Gastroesophageal sphincter (tissue), 4 donors: ENCODE data around the gene IL1RAPL2. TPM values are rescaled to one million over a fixed set of nuclear protein-coding genes. Genes with fewer than 3 reads are reported as not detected.
"Not testable (repeated sequence)": the region's sequence is repeated elsewhere in the genome, so short reads cannot be mapped to it uniquely, and the experiment has no call there.

ENCODE experiments used
- ATAC-seq: fragments of 150-250 bp; one replicate; pipeline ENCODE4 v1.9.1; 2016; ENCODE audit warnings: mild to moderate bottlenecking, moderate library complexity
- H3K27ac ChIP-seq, 4 donors: fragments of 200-600 bp; sonication (generic) in 3 of 4; 1 replicate in 3 of 4; 2 replicates in 1 of 4; pipeline ENCODE4 v1.5.1; 2016 to 2019
- H3K27me3 ChIP-seq: fragments of 200-600 bp; sonication (generic); one replicate; pipeline ENCODE4 v1.5.1; 2019
- H3K36me3 ChIP-seq, 2 donors: fragments of 200-600 bp; sonication (generic); one replicate each; pipeline ENCODE4 v1.5.1; 2019; ENCODE audit warnings: control low read depth in 1 of 2
- H3K4me1 ChIP-seq, 3 donors: fragments of 200-600 bp; sonication (generic); 1 replicate in 2 of 3; 2 replicates in 1 of 3; pipeline ENCODE4 v1.5.1; 2016 to 2019; ENCODE audit warnings: control low read depth in 2 of 3
- H3K4me3 ChIP-seq, 2 donors: fragments of 200-600 bp; sonication (generic); one replicate each; pipeline ENCODE4 v1.5.1; 2019; ENCODE audit warnings: mild to moderate bottlenecking in 1 of 2, moderate library complexity in 1 of 2
- H3K9me3 ChIP-seq, 3 donors: fragments of 200-600 bp; sonication (generic); one replicate each; pipeline ENCODE4 v1.5.1; 2017 to 2019; ENCODE audit warnings: control low read depth in 2 of 3
- CTCF ChIP-seq, 4 experiments: fragments of 200-600 bp in 2 of 4; fragments of 450-650 bp in 2 of 4; sonication (generic) in 1 of 4; IDR thresholded peaks; one replicate each; pipeline ENCODE4 v1.5.1; 2017 to 2019; ENCODE audit warnings: antibody characterized with exemption in 4 of 4, mild to moderate bottlenecking in 2 of 4, moderate library complexity in 2 of 4
- EP300 ChIP-seq: sonication (generic); formaldehyde crosslinking; IDR thresholded peaks from one replicate; pipeline ENCODE4 v1.6.1; 2017; ENCODE audit warnings: antibody characterized with exemption, mild to moderate bottlenecking
- POLR2A ChIP-seq, 2 donors: fragments of 450-650 bp; IDR thresholded peaks; one replicate each; pipeline ENCODE4 v1.6.1; 2017; ENCODE audit warnings: antibody characterized with exemption in 2 of 2, mild to moderate bottlenecking in 2 of 2, moderate library complexity in 1 of 2
- POLR2AphosphoS5 ChIP-seq: sonication (generic); formaldehyde crosslinking; IDR thresholded peaks from one replicate; pipeline ENCODE4 v1.6.1; 2017; ENCODE audit warnings: antibody characterized with exemption
- WGBS, 2 donors: methylation state at CpG; one replicate each; pipeline ENCODE4 v1.1.5; 2018; ENCODE audit warnings: low coverage in 1 of 2; 5-methylcytosine and 5-hydroxymethylcytosine counted together
- total RNA-seq, 4 donors: library from RNA; depleted of rRNA; stranded (reverse); fragments of >200 nt; gene quantifications; one replicate each; pipeline ENCODE4 v1.1.0, GENCODE V29; 2016

Gene IL1RAPL2
- total RNA-seq, 4 donors from 2014 or later = 0.54 TPM; not detected in 2

- Histone ChIP-seq H3K27ac (no peak overlapping the region), H3K4me1 (no peaks in the 10 kb centered on the region), H3K36me3 (no peaks in the 10 kb centered on the region), H3K27me3 (no peaks in the 10 kb centered on the region), H3K9me3 (no peaks in the 10 kb centered on the region), H3K4me3 (no peak overlapping the region)
- no peak for TF ChIP-seq POLR2A (IDR thresholded peaks at IDR 0.05)
- TF ChIP-seq CTCF (IDR thresholded peaks at IDR 0.05) = peak in 2 of 4 experiments; percentile 8 to 43
- no peak for TF ChIP-seq EP300
- ATAC-seq = no peak
Measured at GRCh38 chrX:104913348-104913747, 347.3 kb downstream of the IL1RAPL2 start.

- H3K27me3 ChIP-seq, H3K27ac ChIP-seq, H3K36me3 ChIP-seq, H3K4me1 ChIP-seq, H3K4me3 ChIP-seq, H3K9me3 ChIP-seq, ATAC-seq: not testable (repeated sequence)
- WGBS, 2 donors = no CpG with 5 or more reads among the region's 5 CpGs
Measured at GRCh38 chrX:104914686-104915085, 348.7 kb downstream of the IL1RAPL2 start.

GRCh38 chrX:104918122-104918521, 352.1 kb downstream of the IL1RAPL2 start:
- Histone ChIP-seq H3K4me3 (no peak overlapping the region), H3K4me1 (no peaks in the 10 kb centered on the region), H3K27me3 (no peaks in the 10 kb centered on the region), H3K36me3 (no peaks in the 10 kb centered on the region), H3K27ac (no peak overlapping the region), H3K9me3 (no peaks in the 10 kb centered on the region)
- no peak for ATAC-seq
- TF ChIP-seq POLR2A (IDR thresholded peaks at IDR 0.05) (no peak), CTCF (IDR thresholded peaks at IDR 0.05) (no peak), EP300 (no peak), POLR2AphosphoS5 (no peak)
- WGBS, 2 donors = 42 to 73% methylated on average over 1 of the region's 1 CpG

- ATAC-seq = peak; percentile 19
- no peaks in the 10 kb centered on the region for H3K4me1 ChIP-seq
Measured at GRCh38 chrX:104921584-104922205, 355.7 kb downstream of the IL1RAPL2 start.

GRCh38 chrX:104922206-104922621, 356.2 kb downstream of the IL1RAPL2 start:
- TF ChIP-seq CTCF (IDR thresholded peaks at IDR 0.05) (peak; percentile 39 to 91 (median 50)), POLR2A (IDR thresholded peaks at IDR 0.05) (no peak)
- no peak overlapping the region for H3K27ac ChIP-seq
- WGBS, 2 donors = 20 to 100% methylated on average over 1 to 3 of the region's 7 CpGs

More at GRCh38 chrX:104921584-104922205, 355.7 kb downstream of the IL1RAPL2 start:
- Histone ChIP-seq H3K36me3 (no peaks in the 10 kb centered on the region), H3K27me3 (no peaks in the 10 kb centered on the region), H3K4me3 (no peak overlapping the region), H3K27ac (no peak overlapping the region), H3K9me3 (no peaks in the 10 kb centered on the region)
- TF ChIP-seq EP300 = no peak
- TF ChIP-seq CTCF (IDR thresholded peaks at IDR 0.05) = no peak
- no peak for TF ChIP-seq POLR2A (IDR thresholded peaks at IDR 0.05)
- no peak for TF ChIP-seq POLR2AphosphoS5
- WGBS, 2 donors = no CpG with 5 or more reads among the region's 9 CpGs

More at GRCh38 chrX:104922206-104922621, 356.2 kb downstream of the IL1RAPL2 start:
- peak; percentile 65 for ATAC-seq
- Histone ChIP-seq H3K4me3 (no peak overlapping the region), H3K9me3 (no peaks in the 10 kb centered on the region), H3K4me1 (no peaks in the 10 kb centered on the region), H3K27me3 (no peaks in the 10 kb centered on the region), H3K36me3 (no peaks in the 10 kb centered on the region)
